GM10248 (cell line): ENCODE results near the gene ADGRF5.

Experiments used
- CTCF ChIA-PET: fragments of 300-600 bp; sonication (Branson Sonifier 250); formaldehyde crosslinking; extraction: SDS; loops from one replicate; lab custom pipeline; 2021; ENCODE audit warnings: antibody characterized with exemption; lab: Yijun Ruan, JAX
- POLR2A ChIA-PET: fragments of 350-650 bp; sonication (Branson Sonifier 250); formaldehyde crosslinking; extraction: SDS; loops from one replicate; lab custom pipeline; 2020; ENCODE audit warnings: antibody characterized with exemption; lab: Yijun Ruan, JAX
- DNase-seq: peaks from one replicate; pipeline ENCODE4 v3.0.0; 2012; ENCODE audit errors: extremely low spot score
- CTCF ChIP-seq: IDR thresholded peaks from 2 replicates; pipeline ENCODE4 v1.5.1; 2012; ENCODE audit warnings: mild to moderate bottlenecking, low read depth; ENCODE audit errors: extremely low read depth, missing control alignments, control extremely low read depth

Gene ADGRF5

GRCh38 chr6:46894433-46894832 is 27.3 kb downstream of the ADGRF5 start:
- CTCF ChIA-PET = interaction anchor here (1.2 kb wide), 1 partner anchor 15 kb away, joined by 3 read pairs; no protein-coding TSS in a partner anchor

GRCh38 chr6:46893648-46894047 is 28.1 kb downstream of the ADGRF5 start:
- no peak for DNase-seq

More at GRCh38 chr6:46894433-46894832, 27.3 kb downstream of the ADGRF5 start:
- no peak for DNase-seq
- no peak for TF ChIP-seq CTCF
- POLR2A ChIA-PET = no interaction called here

GRCh38 chr6:46891252-46891795 is 30.4 kb downstream of the ADGRF5 start:
- POLR2A ChIA-PET = no interaction called here

More at GRCh38 chr6:46893648-46894047, 28.1 kb downstream of the ADGRF5 start:
- ChIA-PET CTCF (no interaction called here), POLR2A (no interaction called here)
- TF ChIP-seq CTCF = no peak

GRCh38 chr6:46888578-46888977 is 33.2 kb downstream of the ADGRF5 start:
- ChIA-PET POLR2A (no interaction called here), CTCF (no interaction called here)
- no peak for DNase-seq
- TF ChIP-seq CTCF = no peak

More at GRCh38 chr6:46891252-46891795, 30.4 kb downstream of the ADGRF5 start:
- CTCF ChIA-PET = interaction anchor here (1.7 kb wide), 1 partner anchor 14 kb away, joined by 5 read pairs; no protein-coding TSS in a partner anchor
- no peak for TF ChIP-seq CTCF
- no peak for DNase-seq

GRCh38 chr6:46888031-46888430 is 33.7 kb downstream of the ADGRF5 start:
- ChIA-PET POLR2A (no interaction called here), CTCF (no interaction called here)
- no peak for TF ChIP-seq CTCF
- DNase-seq = no peak

- no peak for DNase-seq
- POLR2A ChIA-PET = no interaction called here
- TF ChIP-seq CTCF = no peak
- CTCF ChIA-PET = no interaction called here
Observed at GRCh38 chr6:46882645-46883044, 39.1 kb downstream of the ADGRF5 start.
